GM19468 (cell line): ENCODE data around the gene TMEM220.
"Not testable (repeated sequence)": the region's sequence is repeated elsewhere in the genome, so short reads cannot be mapped to it uniquely, and the experiment has no call there.

ENCODE experiments used
- ATAC-seq: cut with Tn5 transposase; IDR thresholded peaks from one replicate; pipeline ENCODE4 v1.9.1; 2021; ENCODE audit warnings: mild to moderate bottlenecking, moderate library complexity, moderate number of reproducible peaks; ENCODE audit not compliant: unreplicated experiment; ENCODE audit errors: extremely low read depth

Gene TMEM220

GRCh38 chr17:10731408-10731879 is 1.6 kb upstream of the TMEM220 start:
- ATAC-seq: no peak

- ATAC-seq: not testable (repeated sequence)
These were observed 424 bp upstream of the TMEM220 start for GRCh38 chr17:10730247-10730646.

- no peak for ATAC-seq
These were observed 1.4 kb downstream of the TMEM220 start for GRCh38 chr17:10728331-10728892.

GRCh38 chr17:10727192-10727591 is 2.6 kb downstream of the TMEM220 start:
- no peak for ATAC-seq

DNA sequence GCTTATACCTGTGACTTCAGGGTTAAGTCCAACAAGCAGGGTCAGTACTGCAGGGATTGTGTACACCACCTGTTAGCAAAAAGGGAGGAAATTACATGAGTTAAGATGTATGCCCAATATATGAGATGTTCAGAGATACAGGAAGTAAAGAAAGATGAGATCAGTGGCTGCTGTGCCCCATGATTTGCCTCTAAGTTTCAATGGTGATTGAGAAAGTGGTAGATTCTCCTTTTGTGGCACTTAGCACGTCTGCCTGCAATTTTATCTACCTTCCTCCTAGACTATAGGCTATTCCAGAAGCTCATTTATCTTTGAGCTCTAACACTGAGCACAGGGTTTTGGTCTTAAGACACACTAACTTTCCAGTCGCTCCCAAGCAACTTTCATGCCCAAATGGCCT is 3.6 kb downstream of the TMEM220 start:
- ATAC-seq: no peak

DNA sequence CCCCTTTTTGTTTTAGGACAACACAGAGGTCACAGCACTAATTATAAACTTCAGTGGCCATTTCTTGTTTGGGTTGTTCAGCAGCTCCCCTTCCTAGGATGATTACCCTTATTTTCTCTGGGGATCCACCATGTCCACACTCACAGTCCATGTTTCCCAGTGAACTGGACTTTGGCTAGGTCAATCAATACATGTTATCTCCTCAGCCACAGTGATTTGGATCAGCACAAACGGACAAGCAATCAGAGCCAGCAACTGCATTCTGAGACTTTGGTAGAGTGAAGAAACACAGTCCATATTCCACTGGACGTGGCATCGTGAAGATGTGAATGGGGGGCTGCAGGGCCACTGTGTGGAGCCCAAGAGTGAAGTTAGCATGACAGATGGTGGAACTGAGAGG is 4.6 kb downstream of the TMEM220 start:
- no peak for ATAC-seq

GRCh38 chr17:10724546-10725195 is 5.2 kb downstream of the TMEM220 start:
- ATAC-seq: no peak

- no peak for ATAC-seq
These were observed 11.3 kb downstream of the TMEM220 start for GRCh38 chr17:10718547-10718946.

- no peak for ATAC-seq
These were observed 13.6 kb downstream of the TMEM220 start for GRCh38 chr17:10716218-10716617.

DNA sequence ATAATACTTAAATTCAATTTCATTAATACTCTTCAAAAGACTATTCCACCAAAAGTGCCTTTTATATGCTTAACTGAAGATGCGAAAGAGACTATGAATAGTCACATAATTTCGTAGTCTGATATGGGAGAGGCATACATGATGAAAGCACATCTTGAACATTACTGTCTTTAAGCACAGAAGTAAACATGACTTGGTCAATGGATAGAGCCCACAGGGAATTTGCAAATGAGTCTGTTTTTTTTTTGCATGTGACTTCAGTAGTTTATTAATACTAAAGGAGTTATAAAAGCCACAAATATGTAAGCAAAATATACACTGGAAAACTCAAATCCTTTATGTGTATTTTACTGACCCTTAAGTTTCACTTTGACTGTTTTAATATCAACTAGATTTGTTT is 16.5 kb downstream of the TMEM220 start:
- ATAC-seq: no peak

DNA sequence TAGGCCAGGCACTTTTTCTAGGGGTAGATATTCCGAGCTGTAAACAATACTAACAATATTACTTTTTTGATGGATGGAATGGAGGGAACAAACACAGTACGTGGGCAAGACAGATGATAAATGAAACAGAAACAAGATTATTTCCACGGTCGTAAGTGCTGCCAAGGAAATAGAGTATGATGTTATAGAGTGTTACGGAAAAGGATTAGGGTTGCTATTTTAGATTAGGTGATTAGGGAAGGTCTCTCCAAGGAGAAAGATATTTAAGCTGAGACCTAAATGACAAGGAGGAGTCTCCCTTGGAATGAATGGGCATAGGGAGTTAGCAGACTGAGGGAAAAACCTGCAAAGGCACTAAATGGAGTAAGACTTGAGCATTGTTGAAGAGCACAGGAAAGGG is 24.1 kb downstream of the TMEM220 start:
- ATAC-seq: no peak

GRCh38 chr17:10702574-10702973 is 27.2 kb downstream of the TMEM220 start:
- no peak for ATAC-seq

DNA sequence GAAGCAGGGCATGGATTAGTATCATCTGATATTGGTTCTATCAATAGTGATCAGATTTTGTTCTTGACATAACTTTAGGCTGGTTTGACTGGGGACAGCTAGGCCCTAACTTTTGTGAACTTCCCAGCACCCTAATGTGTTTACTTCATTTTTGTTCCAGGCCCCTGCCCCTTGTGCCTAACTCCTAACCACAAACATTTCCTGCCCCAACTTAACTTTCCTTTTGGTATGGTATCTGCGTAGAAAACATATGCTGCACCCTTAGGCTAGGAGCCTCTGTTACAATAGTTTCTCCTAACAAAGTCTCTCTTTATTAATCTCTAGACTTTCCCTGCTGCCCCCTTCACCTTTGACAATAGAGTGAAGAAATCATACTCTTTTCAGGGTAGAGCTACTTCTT is 30.0 kb downstream of the TMEM220 start:
- ATAC-seq: no peak

DNA sequence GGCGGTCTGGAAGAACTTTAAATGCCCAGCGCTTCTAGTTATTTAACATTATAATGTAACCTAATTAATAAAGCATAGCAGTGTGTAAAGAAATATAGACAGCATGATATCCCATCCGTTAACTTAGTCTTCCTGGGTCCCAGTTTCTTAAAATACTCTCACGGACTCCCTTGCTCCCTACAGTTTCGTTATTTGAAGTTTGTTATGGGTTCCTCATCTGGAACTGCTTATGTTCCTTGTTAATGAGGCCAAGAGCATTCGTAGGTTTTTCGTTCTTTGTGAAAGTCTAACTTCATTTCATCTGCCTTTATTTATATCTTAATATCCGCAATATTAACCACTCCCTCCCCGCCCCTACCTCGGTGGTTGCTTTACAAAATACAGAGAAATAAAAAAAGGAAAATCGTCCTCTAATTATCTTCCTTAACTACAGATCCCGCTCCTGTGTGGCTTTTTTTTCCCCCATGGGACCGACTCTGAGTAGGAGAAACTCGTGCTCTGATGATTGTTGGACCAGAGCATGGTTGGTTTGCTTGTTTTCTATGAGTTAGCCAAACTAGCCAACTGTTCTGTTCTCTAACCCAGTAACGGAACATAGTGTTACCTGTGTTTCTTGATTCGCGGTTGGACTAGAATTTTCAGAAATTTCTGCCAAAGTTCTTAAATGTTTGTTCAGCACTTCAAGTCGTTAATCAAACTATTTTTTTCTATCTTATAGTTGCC is 31.6 kb downstream of the TMEM220 start:
- ATAC-seq: no peak

DNA sequence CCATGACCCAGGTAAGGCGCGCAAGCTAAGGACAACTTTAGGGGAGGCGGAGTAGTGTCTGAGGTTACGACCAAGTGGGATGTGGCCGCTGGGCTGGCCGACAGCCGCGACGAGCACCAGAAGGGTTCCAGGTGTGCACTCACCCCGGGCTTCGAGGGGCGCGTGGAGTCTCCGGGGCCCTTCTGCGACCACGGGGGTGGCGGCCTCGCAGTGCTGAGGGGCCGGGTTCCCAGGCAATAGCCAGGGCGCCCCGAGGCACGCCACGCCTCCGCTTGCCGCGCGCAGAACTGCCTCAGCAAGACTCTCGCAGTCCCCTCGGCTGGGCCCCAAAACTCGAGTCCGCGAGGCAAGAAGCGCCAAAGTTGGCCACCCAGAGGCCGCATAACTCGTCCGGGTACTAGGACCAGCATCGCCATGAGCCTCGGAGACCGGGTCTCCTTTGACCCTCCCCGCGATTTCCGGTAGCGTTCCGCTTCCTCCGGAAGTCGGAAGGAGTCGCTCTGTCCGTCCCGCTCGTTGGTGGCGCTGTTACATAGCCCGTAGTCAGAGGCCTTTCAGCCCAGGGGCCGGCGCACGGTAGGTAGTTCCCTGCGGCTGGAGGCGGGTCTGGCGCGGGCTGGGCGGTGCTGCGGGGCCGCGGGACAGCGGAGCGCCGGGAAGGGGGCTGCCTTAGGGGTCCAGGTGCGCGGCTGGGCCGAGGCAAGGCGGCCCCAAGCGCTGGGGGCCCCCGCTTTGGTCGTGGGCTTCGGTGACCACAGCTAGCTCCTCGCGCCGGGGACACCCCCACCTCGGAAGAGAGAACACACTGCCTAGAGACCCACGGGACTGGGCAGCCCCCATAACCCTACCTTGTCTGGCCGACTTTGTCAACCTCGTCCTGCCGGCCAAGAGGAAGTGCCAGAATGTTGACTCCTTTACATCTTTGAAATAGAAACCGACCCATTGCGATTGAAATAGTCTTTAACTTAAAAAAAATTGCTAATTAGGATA is 32.4 kb downstream of the TMEM220 start, which contains the start of the genes ADPRM and SCO1:
Gene ADPRM (plus strand): TSS at position 503 of the 990 bp plus-strand sequence. CDS start 7,333 bp downstream, outside the sequence.
Gene SCO1 (minus strand): TSS at position 442 of the 990 bp plus-strand sequence. CDS start 26 bp downstream, at position 416.
- peak; percentile 95 for ATAC-seq

- ATAC-seq: not testable (repeated sequence)
These were observed 33.9 kb downstream of the TMEM220 start for GRCh38 chr17:10695875-10696407.

GRCh38 chr17:10687499-10687898 is 42.3 kb downstream of the TMEM220 start:
- no peak for ATAC-seq

GRCh38 chr17:10683853-10684252 is 46.0 kb downstream of the TMEM220 start:
- no peak for ATAC-seq

DNA sequence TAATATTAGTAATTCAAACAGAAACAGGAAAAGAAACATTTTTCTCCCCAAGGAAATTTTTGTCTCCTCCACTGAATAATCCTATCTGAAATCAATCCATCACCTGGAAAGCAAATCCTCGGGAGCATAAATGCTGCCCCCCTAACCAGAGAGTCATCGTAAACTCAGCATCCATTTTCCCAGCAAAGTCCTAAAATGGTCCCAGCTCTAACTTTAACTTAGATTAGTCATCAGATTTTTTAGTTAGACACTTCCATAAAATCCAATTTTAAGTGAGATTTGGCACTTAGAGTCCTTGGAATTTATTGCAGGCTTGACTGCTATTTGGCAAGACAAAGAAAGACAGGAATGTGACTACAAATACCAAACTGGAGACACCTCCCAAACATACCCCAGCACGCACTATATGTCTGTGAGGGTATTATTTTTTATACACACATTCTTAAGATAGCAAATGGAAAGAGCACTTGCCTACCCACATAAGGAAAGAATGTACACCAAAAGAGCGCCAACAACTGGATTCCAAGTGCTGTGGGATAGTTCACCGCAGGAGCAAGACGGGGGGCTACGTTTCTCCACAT is 47.9 kb downstream of the TMEM220 start:
- no peak for ATAC-seq
